ENCODE measurements around the gene AURKAIP1.
A peak's percentile ranks its signal among the peaks of the same experiment; 100 is the strongest.
"Not testable (repeated sequence)": the region's sequence is repeated elsewhere in the genome, so short reads cannot be mapped to it uniquely, and the experiment has no call there.

The AURKAIP1 gene

DNA sequence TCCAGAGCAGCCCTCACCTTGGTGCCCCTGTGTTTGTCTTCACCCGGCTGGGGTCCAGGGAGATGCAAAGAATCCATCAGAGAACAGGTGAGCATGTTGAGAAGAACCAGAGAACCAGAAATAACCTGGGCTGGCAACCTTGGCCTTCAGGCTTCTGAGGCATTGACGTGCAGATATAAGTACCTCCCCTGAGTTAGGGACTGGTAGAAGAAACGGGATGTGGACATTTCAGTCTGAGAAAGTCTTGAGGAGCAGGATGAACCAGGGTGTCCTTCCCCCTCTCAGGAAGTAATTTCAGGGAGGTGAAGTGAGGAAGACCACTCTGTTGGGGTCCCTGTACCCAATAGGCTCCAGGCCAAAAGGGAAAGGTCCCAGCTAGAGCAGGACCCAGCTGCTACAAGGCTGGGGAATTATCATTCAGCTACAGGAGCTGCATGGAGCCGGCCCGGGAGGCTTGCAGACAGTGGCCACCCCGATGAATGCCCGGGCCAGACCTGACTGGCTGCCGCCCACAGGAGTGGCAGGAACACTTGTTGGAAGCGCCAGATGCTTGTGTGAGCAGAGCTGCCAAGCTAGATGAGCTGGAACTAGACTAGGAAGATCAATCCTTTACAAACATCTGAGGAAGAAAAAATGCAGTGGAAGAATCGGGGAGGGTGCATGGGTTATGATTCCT is 1.7 kb upstream of the AURKAIP1 start:
- Histone ChIP-seq H3K36me3 (ENCODE audit: control insufficient read depth, low read depth, low read length) (peaks cover 3% of the 10 kb centered on the region), H3K9ac (ENCODE audit: low read length) (no peak overlapping the region), H3K9me3 (ENCODE audit: control insufficient read depth, low read depth, low read length) (no peaks in the 10 kb centered on the region), H3K4me3 (ENCODE audit: low read length) (no peak overlapping the region), H3K27ac (ENCODE audit: low read length) (no peak overlapping the region), H3K27me3 (ENCODE audit: control insufficient read depth, insufficient read depth, low read length) (no peaks in the 10 kb centered on the region), H3K4me1 (ENCODE audit: control insufficient read depth, low read depth, low read length) (no peaks in the 10 kb centered on the region)

DNA sequence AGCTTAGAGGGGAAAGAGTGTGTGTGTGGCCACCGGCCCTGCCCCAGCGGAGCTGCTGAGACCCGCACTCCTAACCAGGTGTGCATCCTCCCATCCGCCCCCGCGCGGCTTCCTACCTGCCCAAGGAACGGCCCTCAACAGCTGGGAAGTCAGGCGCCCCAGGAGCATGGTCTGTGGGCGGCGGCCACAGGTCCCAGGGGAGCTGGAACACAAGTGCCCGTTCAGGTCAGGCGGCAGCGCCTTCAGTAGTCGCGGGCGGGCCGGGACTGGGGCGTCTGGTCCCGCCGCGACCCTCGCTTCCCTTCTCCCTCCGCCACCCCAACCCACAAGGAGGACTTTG is 448 bp downstream of the AURKAIP1 start:
- H3K4me3 ChIP-seq (ENCODE audit: low read length) = peak overlapping the region; percentile 79
- no peaks in the 10 kb centered on the region for H3K4me1 ChIP-seq (ENCODE audit: control insufficient read depth, low read depth, low read length)
- H3K27ac ChIP-seq (ENCODE audit: low read length) = no peak overlapping the region
- H3K9ac ChIP-seq (ENCODE audit: low read length) = peak overlapping the region; percentile 88
- no peaks in the 10 kb centered on the region for H3K27me3 ChIP-seq (ENCODE audit: control insufficient read depth, insufficient read depth, low read length)
- H3K9me3 ChIP-seq (ENCODE audit: control insufficient read depth, low read depth, low read length) = no peaks in the 10 kb centered on the region
- no peaks in the 10 kb centered on the region for H3K36me3 ChIP-seq (ENCODE audit: control insufficient read depth, low read depth, low read length)

DNA sequence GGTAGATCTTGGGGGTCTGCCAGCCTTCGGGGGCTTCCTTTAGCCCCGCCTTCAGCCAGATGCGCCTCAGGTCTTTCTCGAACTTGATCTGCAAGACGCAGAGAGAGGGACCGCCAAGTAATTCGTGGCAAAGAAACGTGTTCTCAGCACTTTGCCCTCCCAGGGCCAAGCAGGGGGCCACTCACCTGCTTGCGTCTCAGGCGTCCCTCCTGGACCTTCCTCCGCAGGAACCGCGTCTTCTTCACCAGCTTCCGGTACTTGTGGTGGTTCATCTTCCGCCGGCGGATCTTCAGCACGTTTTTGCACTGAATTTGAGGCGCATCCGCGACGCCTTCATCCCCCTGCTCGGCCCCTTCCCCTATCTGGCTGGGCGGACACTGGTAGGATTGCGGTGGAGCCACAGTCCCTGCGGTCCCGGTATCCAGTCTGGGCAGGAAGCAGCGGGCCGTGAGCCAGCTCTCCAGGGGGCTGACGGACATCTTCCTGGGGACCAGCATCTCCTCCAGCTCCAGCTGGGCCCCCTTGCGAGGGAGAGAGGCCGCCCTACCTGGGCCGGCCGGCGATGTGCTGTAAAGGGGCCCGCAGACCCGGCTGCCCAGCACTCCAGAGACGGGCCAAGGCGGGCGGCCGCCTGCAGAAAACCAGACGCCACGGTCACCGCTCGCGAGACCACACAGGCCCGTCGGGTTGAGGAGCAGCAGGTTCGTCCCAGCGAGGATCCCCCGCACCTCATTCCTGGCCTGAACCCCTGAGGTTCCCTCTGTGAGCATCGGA is 1.0 kb downstream of the AURKAIP1 start:
- H3K4me3 ChIP-seq (ENCODE audit: low read length) = peak overlapping the region; percentile 79
- H3K36me3 ChIP-seq (ENCODE audit: control insufficient read depth, low read depth, low read length) = no peaks in the 10 kb centered on the region
- H3K27me3 ChIP-seq (ENCODE audit: control insufficient read depth, insufficient read depth, low read length) = no peaks in the 10 kb centered on the region
- H3K9ac ChIP-seq (ENCODE audit: low read length) = peak overlapping the region; percentile 88
- no peaks in the 10 kb centered on the region for H3K9me3 ChIP-seq (ENCODE audit: control insufficient read depth, low read depth, low read length)
- H3K4me1 ChIP-seq (ENCODE audit: control insufficient read depth, low read depth, low read length) = no peaks in the 10 kb centered on the region
- no peak overlapping the region for H3K27ac ChIP-seq (ENCODE audit: low read length)

DNA sequence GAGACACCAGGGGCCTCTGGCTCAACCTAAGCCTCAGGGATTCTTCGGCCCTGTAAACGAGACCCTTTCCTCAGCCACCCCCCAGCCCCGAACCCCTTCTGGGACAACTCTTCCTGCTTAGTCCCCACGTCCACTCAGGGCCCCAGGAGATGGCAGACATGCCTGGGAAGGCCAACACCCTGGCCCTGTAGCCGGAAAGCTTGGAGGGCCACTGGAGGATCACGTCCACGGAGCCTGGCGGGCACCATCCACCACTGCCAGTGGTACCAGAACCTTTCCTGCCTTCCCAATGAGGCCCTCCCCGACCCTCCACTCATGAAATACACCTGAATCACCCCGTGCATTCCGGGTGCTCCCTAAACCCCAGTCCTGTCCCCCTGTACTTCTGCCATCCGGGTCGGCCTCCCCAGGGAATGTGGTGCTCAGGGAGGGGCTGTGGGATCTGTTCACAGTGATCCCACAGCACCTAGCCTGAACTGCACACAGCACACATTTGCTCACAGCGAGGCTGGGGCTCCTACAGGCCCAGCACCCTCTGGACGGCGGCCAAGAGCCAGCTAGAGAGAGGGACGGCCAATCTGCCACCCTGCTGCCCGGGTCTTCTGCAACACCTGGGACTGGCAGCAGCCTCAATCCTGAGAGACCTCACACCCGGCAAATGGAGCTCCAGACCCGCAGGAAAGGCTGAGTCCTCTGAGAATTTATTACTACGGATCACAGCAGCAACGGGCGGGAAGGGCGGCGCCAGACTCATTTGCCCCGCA is 1.8 kb downstream of the AURKAIP1 start:
- no peaks in the 10 kb centered on the region for H3K9me3 ChIP-seq (ENCODE audit: control insufficient read depth, low read depth, low read length)
- no peaks in the 10 kb centered on the region for H3K27me3 ChIP-seq (ENCODE audit: control insufficient read depth, insufficient read depth, low read length)
- H3K27ac ChIP-seq (ENCODE audit: low read length) = no peak overlapping the region
- H3K4me3 ChIP-seq (ENCODE audit: low read length) = no peak overlapping the region
- no peaks in the 10 kb centered on the region for H3K4me1 ChIP-seq (ENCODE audit: control insufficient read depth, low read depth, low read length)
- no peak overlapping the region for H3K9ac ChIP-seq (ENCODE audit: low read length)
- no peaks in the 10 kb centered on the region for H3K36me3 ChIP-seq (ENCODE audit: control insufficient read depth, low read depth, low read length)

DNA sequence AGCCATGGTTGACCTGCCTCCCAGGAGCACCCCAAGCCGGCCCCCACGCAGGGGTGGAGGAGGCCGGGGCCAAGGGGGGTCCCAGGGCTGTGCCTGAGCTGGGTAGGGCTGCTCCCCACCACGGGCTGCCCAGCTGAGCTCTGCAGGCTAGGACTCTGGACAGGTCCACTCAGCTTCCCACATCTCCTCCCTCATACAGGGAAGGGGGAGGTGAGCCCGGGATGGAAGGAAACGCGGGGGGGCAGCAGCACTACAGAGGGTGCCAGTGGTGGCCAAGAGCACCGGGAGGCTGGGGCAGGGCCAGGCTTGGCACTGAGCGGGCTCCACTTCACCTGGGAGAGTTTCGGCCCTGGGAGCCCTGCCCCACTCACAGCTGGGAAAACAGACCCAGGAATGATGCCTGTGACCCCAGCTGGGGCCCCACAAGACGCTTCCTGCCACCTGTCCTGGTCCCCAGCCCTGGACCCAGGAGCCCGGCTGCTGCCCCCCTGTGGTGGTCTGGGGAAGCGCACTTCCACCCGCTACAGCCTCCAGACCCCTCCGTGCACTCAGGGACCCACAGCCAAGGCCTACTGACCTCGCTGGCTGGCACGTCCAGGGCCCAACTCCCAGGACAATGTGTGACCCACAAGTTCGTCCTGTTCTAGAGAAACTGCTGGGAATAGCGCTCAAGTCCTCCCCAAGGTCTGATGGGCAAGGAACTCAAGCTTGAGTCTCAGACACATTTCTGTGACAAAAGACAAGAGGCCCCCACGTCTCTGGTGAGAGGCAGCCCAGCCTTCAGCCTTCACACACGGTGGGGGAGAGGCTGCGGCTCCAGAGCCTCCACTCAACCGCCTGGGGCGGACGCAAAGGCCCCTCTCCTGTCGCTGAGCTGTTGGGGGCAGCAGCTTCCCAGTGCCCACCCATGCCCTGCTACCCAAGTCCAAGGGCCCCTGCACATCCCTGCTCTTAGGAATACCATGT is 3.0 kb downstream of the AURKAIP1 start:
- Histone ChIP-seq H3K9ac (ENCODE audit: low read length) (no peak overlapping the region), H3K4me3 (ENCODE audit: low read length) (no peak overlapping the region), H3K36me3 (ENCODE audit: control insufficient read depth, low read depth, low read length) (no peaks in the 10 kb centered on the region), H3K4me1 (ENCODE audit: control insufficient read depth, low read depth, low read length) (no peaks in the 10 kb centered on the region), H3K27me3 (ENCODE audit: control insufficient read depth, insufficient read depth, low read length) (no peaks in the 10 kb centered on the region), H3K9me3 (ENCODE audit: control insufficient read depth, low read depth, low read length) (peaks cover 4% of the 10 kb centered on the region), H3K27ac (ENCODE audit: low read length) (no peak overlapping the region)

DNA sequence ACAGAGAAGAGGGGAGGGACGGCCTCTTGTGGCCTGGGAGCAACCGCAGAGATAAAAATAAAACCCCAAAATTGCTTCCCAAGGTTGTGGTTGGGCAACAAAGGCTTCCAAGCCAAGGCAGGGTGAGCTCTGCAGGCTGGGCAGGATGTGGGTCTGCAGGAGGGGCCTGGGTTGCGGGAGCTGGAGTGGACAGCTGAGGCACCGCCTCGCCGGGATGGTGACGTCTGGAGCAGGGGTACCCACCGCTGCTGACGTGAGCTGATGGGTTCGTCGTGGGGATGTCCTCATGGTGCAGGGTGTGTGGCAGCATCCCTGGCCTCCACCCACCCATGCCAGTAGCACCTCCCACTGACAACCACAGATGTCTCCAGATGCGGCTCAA is 3.7 kb downstream of the AURKAIP1 start:
- H3K27ac ChIP-seq (ENCODE audit: low read length) = no peak overlapping the region
- peaks cover 10% of the 10 kb centered on the region for H3K9me3 ChIP-seq (ENCODE audit: control insufficient read depth, low read depth, low read length)
- H3K9ac ChIP-seq (ENCODE audit: low read length) = no peak overlapping the region
- no peak overlapping the region for H3K4me3 ChIP-seq (ENCODE audit: low read length)
- H3K36me3 ChIP-seq (ENCODE audit: control insufficient read depth, low read depth, low read length) = no peaks in the 10 kb centered on the region
- H3K27me3 ChIP-seq (ENCODE audit: control insufficient read depth, insufficient read depth, low read length) = no peaks in the 10 kb centered on the region
- H3K4me1 ChIP-seq (ENCODE audit: control insufficient read depth, low read depth, low read length) = no peaks in the 10 kb centered on the region

DNA sequence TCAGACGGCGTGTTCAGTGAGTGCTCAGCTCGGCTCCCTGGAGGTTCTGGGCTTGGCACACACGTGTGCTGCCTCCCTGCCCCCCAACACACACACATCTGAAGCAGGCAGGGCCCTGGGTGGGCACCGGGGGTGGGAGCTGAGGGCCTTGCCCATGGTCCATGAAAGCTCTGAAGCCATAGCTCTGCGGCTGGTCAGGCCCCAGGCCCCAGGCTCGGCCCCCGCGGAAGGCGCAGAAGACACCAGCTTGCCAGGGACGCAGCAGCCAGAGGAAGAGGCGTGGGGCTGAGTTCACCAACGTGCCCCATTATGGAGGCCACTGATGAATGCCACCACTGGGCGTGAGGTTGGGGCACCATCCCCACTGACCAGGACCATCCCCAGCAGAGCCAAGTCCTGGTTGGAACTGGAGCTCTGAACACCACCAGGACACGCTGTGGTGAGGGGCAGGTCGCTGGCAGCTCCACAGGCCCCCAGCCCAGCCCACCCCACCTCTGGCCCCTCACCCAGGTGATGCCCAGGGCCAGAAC is 4.2 kb downstream of the AURKAIP1 start:
- H3K4me3 ChIP-seq (ENCODE audit: low read length) = no peak overlapping the region
- no peak overlapping the region for H3K27ac ChIP-seq (ENCODE audit: low read length)
- no peaks in the 10 kb centered on the region for H3K36me3 ChIP-seq (ENCODE audit: control insufficient read depth, low read depth, low read length)
- no peaks in the 10 kb centered on the region for H3K27me3 ChIP-seq (ENCODE audit: control insufficient read depth, insufficient read depth, low read length)
- H3K9me3 ChIP-seq (ENCODE audit: control insufficient read depth, low read depth, low read length) = peaks cover 13% of the 10 kb centered on the region
- H3K4me1 ChIP-seq (ENCODE audit: control insufficient read depth, low read depth, low read length) = no peaks in the 10 kb centered on the region
- H3K9ac ChIP-seq (ENCODE audit: low read length) = no peak overlapping the region

DNA sequence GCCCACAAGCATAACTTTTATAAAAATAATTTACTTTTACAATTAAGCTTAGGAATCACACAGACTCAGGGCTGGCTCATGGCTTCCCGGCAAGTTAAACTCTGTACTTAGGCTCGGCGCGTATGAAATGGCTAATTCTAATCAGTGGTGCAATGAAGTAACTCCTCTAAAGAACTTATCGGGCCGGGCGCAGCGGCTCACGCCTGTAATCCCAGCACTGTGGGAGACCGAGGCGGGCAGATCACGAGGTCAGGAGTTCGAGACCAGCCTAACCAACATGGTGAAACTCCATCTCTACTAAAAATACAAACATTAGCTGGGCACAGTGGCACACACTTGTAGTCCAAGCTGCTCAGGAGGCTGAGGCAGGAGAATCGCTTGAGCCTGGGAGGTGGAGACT is 4.9 kb downstream of the AURKAIP1 start:
- H3K27ac ChIP-seq (ENCODE audit: low read length); H3K4me3 ChIP-seq (ENCODE audit: low read length); H3K4me1 ChIP-seq (ENCODE audit: control insufficient read depth, low read depth, low read length); H3K36me3 ChIP-seq (ENCODE audit: control insufficient read depth, low read depth, low read length); H3K9ac ChIP-seq (ENCODE audit: low read length); H3K27me3 ChIP-seq (ENCODE audit: control insufficient read depth, insufficient read depth, low read length): not testable (repeated sequence)
- peaks cover 13% of the 10 kb centered on the region for H3K9me3 ChIP-seq (ENCODE audit: control insufficient read depth, low read depth, low read length)

DNA sequence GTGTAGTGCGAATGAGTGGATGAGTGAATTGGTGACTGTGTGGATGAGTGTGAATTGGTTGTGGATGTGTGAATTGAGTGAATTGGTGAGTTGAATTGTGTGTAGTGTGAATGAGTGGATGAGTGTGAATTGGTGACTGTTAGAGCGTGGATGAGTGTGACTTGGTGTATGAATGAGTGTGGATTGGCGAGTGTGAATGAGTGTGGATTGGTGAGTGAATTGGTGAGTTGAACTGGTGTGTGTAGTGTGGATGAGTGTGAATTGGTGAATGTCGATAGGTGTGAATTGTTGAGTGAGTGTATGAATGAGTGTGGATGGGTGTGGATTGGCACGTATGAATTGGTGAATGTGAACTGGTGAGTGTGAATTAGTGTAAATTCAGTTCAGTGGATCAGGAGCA is 7.7 kb downstream of the AURKAIP1 start:
- Histone ChIP-seq H3K27ac (ENCODE audit: low read length) (no peak overlapping the region), H3K9me3 (ENCODE audit: control insufficient read depth, low read depth, low read length) (peaks cover 13% of the 10 kb centered on the region), H3K27me3 (ENCODE audit: control insufficient read depth, insufficient read depth, low read length) (no peaks in the 10 kb centered on the region), H3K9ac (ENCODE audit: low read length) (no peak overlapping the region), H3K4me3 (ENCODE audit: low read length) (no peak overlapping the region), H3K4me1 (ENCODE audit: control insufficient read depth, low read depth, low read length) (no peaks in the 10 kb centered on the region), H3K36me3 (ENCODE audit: control insufficient read depth, low read depth, low read length) (no peaks in the 10 kb centered on the region)

DNA sequence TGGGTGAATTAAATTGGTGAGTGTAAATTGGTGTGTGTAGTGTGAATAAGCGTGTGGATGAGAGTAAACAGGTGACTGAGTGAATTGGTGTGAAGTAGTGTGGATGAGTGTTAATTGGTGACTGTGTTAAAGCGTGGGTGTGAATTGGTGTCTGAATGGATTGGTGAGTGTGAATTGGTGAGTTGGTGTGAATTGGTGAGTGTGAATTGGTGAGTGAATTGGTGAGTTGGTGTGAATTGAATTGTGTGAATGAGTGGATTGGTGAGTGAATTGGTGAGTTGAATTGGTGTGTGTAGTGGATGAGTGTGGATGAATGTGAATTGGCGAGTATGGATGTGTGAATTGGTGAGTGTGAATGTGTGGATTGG is 8.3 kb downstream of the AURKAIP1 start:
- H3K4me3 ChIP-seq (ENCODE audit: low read length) = no peak overlapping the region
- peaks cover 3% of the 10 kb centered on the region for H3K4me1 ChIP-seq (ENCODE audit: control insufficient read depth, low read depth, low read length)
- H3K36me3 ChIP-seq (ENCODE audit: control insufficient read depth, low read depth, low read length) = no peaks in the 10 kb centered on the region
- H3K9me3 ChIP-seq (ENCODE audit: control insufficient read depth, low read depth, low read length) = peaks cover 13% of the 10 kb centered on the region
- H3K27me3 ChIP-seq (ENCODE audit: control insufficient read depth, insufficient read depth, low read length) = no peaks in the 10 kb centered on the region
- no peak overlapping the region for H3K27ac ChIP-seq (ENCODE audit: low read length)
- no peak overlapping the region for H3K9ac ChIP-seq (ENCODE audit: low read length)

Data from iPS-18a (cell line).